Duodenal mucosa (tissue), 2 donors: Measurements from ENCODE around the gene IMPA2.
"Not testable (repeated sequence)": the region's sequence is repeated elsewhere in the genome, so short reads cannot be mapped to it uniquely, and the experiment has no call there.

Source experiments
- H3K27ac ChIP-seq: one replicate; pipeline ENCODE4 v1.7.0; 2013; ENCODE audit warnings: low read depth, low read length
- H3K27me3 ChIP-seq, 2 donors: one replicate each; pipeline ENCODE4 v1.7.0; 2013; ENCODE audit warnings: low read length in 2 of 2, control low read depth in 1 of 2; ENCODE audit not compliant: insufficient read depth in 2 of 2, control insufficient read depth in 1 of 2
- H3K36me3 ChIP-seq, 2 donors: one replicate each; pipeline ENCODE4 v1.7.0; 2013; ENCODE audit warnings: low read length in 2 of 2, control low read depth in 1 of 2; ENCODE audit not compliant: insufficient read depth in 2 of 2, control insufficient read depth in 1 of 2
- H3K4me1 ChIP-seq, 2 donors: one replicate each; pipeline ENCODE4 v1.7.0; 2013; ENCODE audit warnings: low read length in 2 of 2, control low read depth in 1 of 2; ENCODE audit not compliant: insufficient read depth in 2 of 2, control insufficient read depth in 1 of 2
- H3K4me3 ChIP-seq, 2 donors: one replicate each; pipeline ENCODE4 v1.7.0; 2013; ENCODE audit warnings: low read length in 2 of 2, low read depth in 1 of 2
- H3K9ac ChIP-seq, 2 donors: one replicate each; pipeline ENCODE4 v1.7.0; 2013; ENCODE audit warnings: low read length in 2 of 2, low read depth in 1 of 2
- H3K9me3 ChIP-seq, 2 donors: one replicate each; pipeline ENCODE4 v1.7.0; 2013; ENCODE audit warnings: low read length in 2 of 2, control low read depth in 1 of 2; ENCODE audit not compliant: control insufficient read depth in 1 of 2

IMPA2 gene

GRCh38 chr18:11981192-11981542 lies at the start of gene IMPA2:
Gene IMPA2, plus strand, starts transcription at chr18:11981507. Its CDS starts 163 bp downstream, at chr18:11981670.
- Histone ChIP-seq H3K9me3 (no peaks in the 10 kb centered on the region), H3K4me1 (peaks cover 22 to 25% of the 10 kb centered on the region in 2 donors), H3K9ac (peak within 1 kb of the TSS; percentile 82 to 88), H3K27ac (peak within 1 kb of the TSS; percentile 93), H3K27me3 (no peaks in the 10 kb centered on the region), H3K36me3 (no peaks in the 10 kb centered on the region), H3K4me3 (peak within 1 kb of the TSS; percentile 77 to 85)

- Histone ChIP-seq H3K27ac (no peak overlapping the region), H3K9ac (no peak overlapping the region), H3K4me3 (no peak overlapping the region), H3K4me1 (no peaks in the 10 kb centered on the region), H3K27me3 (no peaks in the 10 kb centered on the region), H3K9me3 (no peaks in the 10 kb centered on the region), H3K36me3 (no peaks in the 10 kb centered on the region)
These were observed 48.9 kb upstream of the IMPA2 start for GRCh38 chr18:11932393-11932792.

- no peaks in the 10 kb centered on the region for H3K36me3 ChIP-seq
- H3K27me3 ChIP-seq, result no peaks in the 10 kb centered on the region
- no peak overlapping the region for H3K9ac ChIP-seq
- no peak overlapping the region for H3K27ac ChIP-seq
- H3K9me3 ChIP-seq, result no peaks in the 10 kb centered on the region
- no peaks in the 10 kb centered on the region for H3K4me1 ChIP-seq
- H3K4me3 ChIP-seq, result no peak overlapping the region
These were observed 43.3 kb upstream of the IMPA2 start for GRCh38 chr18:11937874-11938478.

- Histone ChIP-seq H3K9me3 (no peaks in the 10 kb centered on the region), H3K4me1 (no peaks in the 10 kb centered on the region), H3K9ac (no peak overlapping the region), H3K36me3 (no peaks in the 10 kb centered on the region), H3K27me3 (no peaks in the 10 kb centered on the region), H3K4me3 (no peak overlapping the region), H3K27ac (no peak overlapping the region)
These were observed 40.4 kb upstream of the IMPA2 start for GRCh38 chr18:11940956-11941355.

- H3K4me3 ChIP-seq, result no peak overlapping the region
- no peak overlapping the region for H3K27ac ChIP-seq
- H3K9ac ChIP-seq, result no peak overlapping the region
- H3K4me1 ChIP-seq, result peaks cover 6 to 7% of the 10 kb centered on the region in 2 donors
- H3K36me3 ChIP-seq, result no peaks in the 10 kb centered on the region
- H3K27me3 ChIP-seq, result no peaks in the 10 kb centered on the region
- H3K9me3 ChIP-seq, result no peaks in the 10 kb centered on the region
These were observed 37.8 kb upstream of the IMPA2 start for GRCh38 chr18:11943551-11943950.

GRCh38 chr18:11944252-11944651 lies 37.1 kb upstream of the IMPA2 start:
- Histone ChIP-seq H3K27ac (no peak overlapping the region), H3K27me3 (no peaks in the 10 kb centered on the region), H3K36me3 (no peaks in the 10 kb centered on the region), H3K4me3 (no peak overlapping the region), H3K9ac (no peak overlapping the region), H3K9me3 (no peaks in the 10 kb centered on the region), H3K4me1 (peaks cover 6 to 7% of the 10 kb centered on the region in 2 donors)

- Histone ChIP-seq H3K9ac (no peak overlapping the region), H3K27me3 (no peaks in the 10 kb centered on the region), H3K9me3 (no peaks in the 10 kb centered on the region), H3K27ac (no peak overlapping the region), H3K36me3 (no peaks in the 10 kb centered on the region), H3K4me3 (no peak overlapping the region), H3K4me1 (peaks cover 6 to 7% of the 10 kb centered on the region in 2 donors)
These were observed 36.5 kb upstream of the IMPA2 start for GRCh38 chr18:11944786-11945185.

GRCh38 chr18:11945834-11946659 lies 35.3 kb upstream of the IMPA2 start:
- not testable (repeated sequence) for H3K36me3 ChIP-seq, H3K9ac ChIP-seq, H3K4me1 ChIP-seq, H3K27me3 ChIP-seq, H3K9me3 ChIP-seq, H3K4me3 ChIP-seq, H3K27ac ChIP-seq

- peak overlapping the region; percentile 52 for H3K27ac ChIP-seq
These were observed 34.6 kb upstream of the IMPA2 start for GRCh38 chr18:11946756-11947155.

More at GRCh38 chr18:11946756-11947155, 34.6 kb upstream of the IMPA2 start:
- peak overlapping the region; percentile 71 to 76 for H3K4me3 ChIP-seq
- H3K27me3 ChIP-seq, result no peaks in the 10 kb centered on the region
- peaks cover 6 to 7% of the 10 kb centered on the region in 2 donors for H3K4me1 ChIP-seq
- H3K9ac ChIP-seq, result peak overlapping the region in 1 of 2 donors; percentile 77
- H3K9me3 ChIP-seq, result no peaks in the 10 kb centered on the region
- no peaks in the 10 kb centered on the region for H3K36me3 ChIP-seq
